ENCODE results near the gene OR10H3. TPM values are rescaled to one million over a fixed set of nuclear protein-coding genes. Genes with fewer than 3 reads are reported as not detected.

Gene OR10H3, protein sequence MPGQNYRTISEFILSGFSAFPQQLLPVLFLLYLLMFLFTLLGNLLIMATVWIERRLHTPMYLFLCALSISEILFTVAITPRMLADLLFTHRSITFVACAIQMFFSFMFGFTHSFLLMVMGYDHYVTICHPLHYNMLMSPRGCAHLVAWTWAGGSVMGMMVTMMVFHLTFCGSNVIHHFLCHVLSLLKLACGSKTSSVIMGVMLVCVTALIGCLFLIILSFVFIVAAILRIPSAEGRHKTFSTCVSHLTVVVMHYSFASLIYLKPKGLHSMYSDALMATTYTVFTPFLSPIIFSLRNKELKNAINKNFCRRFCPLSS
- not detected in 2 replicates for total RNA-seq (2014; rRNA removed; shearing (Covaris generic))
- not detected in 2 replicates for polyA plus RNA-seq (2016; fragmentation: Nextera tagmentation; extraction: Ambion mirVana)
- long read RNA-seq, result 0 reads

DNA sequence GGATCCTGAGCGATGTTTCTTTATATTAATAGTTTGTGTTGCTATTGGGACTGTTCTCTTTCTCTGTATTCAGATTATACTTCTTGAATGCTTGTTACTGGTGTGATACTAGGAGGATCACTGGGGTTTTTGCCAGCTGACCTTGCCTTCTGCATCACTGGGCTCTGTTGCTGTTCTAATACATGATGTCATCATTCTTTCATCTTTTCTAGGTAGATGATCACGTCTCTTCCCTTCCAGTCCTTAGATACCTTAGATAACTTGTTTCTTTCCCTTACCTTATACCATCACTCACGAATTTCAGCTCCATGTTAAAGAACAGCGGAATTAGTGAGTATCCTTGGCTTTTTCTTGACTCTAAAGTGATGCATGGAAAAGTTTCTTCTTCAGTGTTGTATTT is at the start of gene OR10H3:
TSS of gene OR10H3 (plus strand) at position 264 of the 400 bp plus-strand sequence. CDS start 3,408 bp downstream, outside the sequence.
- no peaks in the 10 kb centered on the region for H3F3A ChIP-seq (replicated peaks; ENCODE audit: low read depth)
- no peak within 1 kb of the TSS for H2AFZ ChIP-seq
- no peak within 1 kb of the TSS for H3K27ac Mint-ChIP-seq
- H3K36me3 ChIP-seq (ENCODE audit: insufficient read depth), result no peaks in the 10 kb centered on the region
- H3K4me1 Mint-ChIP-seq, result no peaks in the 10 kb centered on the region
- no peaks in the 10 kb centered on the region for H3K4me1 ChIP-seq (ENCODE audit: insufficient read depth)
- DNase-seq (ENCODE audit: low spot score) (no peak), ATAC-seq (no peak)
- H3K27ac ChIP-seq (ENCODE audit: low read depth), result no peak within 1 kb of the TSS
- no peak within 1 kb of the TSS for H3K4me3 Mint-ChIP-seq
- no peak within 1 kb of the TSS for H3K4me3 ChIP-seq
- peaks cover 30% of the 10 kb centered on the region for H3K36me3 Mint-ChIP-seq (ENCODE audit: low read depth)
- peaks cover 3% of the 10 kb centered on the region for H3K27me3 Mint-ChIP-seq (ENCODE audit: insufficient read depth, low read depth, poor library complexity)
- TF ChIP-seq, protein P1, sequence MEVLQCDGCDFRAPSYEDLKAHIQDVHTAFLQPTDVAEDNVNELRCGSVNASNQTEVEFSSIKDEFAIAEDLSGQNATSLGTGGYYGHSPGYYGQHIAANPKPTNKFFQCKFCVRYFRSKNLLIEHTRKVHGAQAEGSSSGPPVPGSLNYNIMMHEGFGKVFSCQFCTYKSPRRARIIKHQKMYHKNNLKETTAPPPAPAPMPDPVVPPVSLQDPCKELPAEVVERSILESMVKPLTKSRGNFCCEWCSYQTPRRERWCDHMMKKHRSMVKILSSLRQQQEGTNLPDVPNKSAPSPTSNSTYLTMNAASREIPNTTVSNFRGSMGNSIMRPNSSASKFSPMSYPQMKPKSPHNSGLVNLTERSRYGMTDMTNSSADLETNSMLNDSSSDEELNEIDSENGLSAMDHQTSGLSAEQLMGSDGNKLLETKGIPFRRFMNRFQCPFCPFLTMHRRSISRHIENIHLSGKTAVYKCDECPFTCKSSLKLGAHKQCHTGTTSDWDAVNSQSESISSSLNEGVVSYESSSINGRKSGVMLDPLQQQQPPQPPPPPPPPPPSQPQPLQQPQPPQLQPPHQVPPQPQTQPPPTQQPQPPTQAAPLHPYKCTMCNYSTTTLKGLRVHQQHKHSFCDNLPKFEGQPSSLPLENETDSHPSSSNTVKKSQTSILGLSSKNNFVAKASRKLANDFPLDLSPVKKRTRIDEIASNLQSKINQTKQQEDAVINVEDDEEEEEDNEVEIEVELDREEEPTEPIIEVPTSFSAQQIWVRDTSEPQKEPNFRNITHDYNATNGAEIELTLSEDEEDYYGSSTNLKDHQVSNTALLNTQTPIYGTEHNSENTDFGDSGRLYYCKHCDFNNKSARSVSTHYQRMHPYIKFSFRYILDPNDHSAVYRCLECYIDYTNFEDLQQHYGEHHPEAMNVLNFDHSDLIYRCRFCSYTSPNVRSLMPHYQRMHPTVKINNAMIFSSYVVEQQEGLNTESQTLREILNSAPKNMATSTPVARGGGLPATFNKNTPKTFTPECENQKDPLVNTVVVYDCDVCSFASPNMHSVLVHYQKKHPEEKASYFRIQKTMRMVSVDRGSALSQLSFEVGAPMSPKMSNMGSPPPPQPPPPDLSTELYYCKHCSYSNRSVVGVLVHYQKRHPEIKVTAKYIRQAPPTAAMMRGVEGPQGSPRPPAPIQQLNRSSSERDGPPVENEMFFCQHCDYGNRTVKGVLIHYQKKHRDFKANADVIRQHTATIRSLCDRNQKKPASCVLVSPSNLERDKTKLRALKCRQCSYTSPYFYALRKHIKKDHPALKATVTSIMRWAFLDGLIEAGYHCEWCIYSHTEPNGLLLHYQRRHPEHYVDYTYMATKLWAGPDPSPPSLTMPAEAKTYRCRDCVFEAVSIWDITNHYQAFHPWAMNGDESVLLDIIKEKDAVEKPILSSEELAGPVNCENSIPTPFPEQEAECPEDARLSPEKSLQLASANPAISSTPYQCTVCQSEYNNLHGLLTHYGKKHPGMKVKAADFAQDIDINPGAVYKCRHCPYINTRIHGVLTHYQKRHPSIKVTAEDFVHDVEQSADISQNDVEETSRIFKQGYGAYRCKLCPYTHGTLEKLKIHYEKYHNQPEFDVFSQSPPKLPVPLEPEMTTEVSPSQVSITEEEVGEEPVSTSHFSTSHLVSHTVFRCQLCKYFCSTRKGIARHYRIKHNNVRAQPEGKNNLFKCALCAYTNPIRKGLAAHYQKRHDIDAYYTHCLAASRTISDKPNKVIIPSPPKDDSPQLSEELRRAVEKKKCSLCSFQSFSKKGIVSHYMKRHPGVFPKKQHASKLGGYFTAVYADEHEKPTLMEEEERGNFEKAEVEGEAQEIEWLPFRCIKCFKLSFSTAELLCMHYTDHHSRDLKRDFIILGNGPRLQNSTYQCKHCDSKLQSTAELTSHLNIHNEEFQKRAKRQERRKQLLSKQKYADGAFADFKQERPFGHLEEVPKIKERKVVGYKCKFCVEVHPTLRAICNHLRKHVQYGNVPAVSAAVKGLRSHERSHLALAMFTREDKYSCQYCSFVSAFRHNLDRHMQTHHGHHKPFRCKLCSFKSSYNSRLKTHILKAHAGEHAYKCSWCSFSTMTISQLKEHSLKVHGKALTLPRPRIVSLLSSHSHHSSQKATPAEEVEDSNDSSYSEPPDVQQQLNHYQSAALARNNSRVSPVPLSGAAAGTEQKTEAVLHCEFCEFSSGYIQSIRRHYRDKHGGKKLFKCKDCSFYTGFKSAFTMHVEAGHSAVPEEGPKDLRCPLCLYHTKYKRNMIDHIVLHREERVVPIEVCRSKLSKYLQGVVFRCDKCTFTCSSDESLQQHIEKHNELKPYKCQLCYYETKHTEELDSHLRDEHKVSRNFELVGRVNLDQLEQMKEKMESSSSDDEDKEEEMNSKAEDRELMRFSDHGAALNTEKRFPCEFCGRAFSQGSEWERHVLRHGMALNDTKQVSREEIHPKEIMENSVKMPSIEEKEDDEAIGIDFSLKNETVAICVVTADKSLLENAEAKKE (CRISPR knock-in tag; IDR thresholded peaks at IDR 0.05), result no peak
- TF ChIP-seq JUNB (IDR thresholded peaks at IDR 0.05; ENCODE audit: unreplicated experiment) (no peak), POLR2AphosphoS5 (IDR thresholded peaks at IDR 0.05; ENCODE audit: low read depth) (no peak), NANOG (IDR thresholded peaks at IDR 0.05; ENCODE audit: borderline replicate concordance) (no peak)
- TF ChIP-seq, protein P2, sequence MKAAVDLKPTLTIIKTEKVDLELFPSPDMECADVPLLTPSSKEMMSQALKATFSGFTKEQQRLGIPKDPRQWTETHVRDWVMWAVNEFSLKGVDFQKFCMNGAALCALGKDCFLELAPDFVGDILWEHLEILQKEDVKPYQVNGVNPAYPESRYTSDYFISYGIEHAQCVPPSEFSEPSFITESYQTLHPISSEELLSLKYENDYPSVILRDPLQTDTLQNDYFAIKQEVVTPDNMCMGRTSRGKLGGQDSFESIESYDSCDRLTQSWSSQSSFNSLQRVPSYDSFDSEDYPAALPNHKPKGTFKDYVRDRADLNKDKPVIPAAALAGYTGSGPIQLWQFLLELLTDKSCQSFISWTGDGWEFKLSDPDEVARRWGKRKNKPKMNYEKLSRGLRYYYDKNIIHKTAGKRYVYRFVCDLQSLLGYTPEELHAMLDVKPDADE (IDR thresholded peaks at IDR 0.05), result no peak
- H3K79me2 ChIP-seq (replicated peaks; ENCODE audit: insufficient read depth), result no peaks in the 10 kb centered on the region
- no peaks in the 10 kb centered on the region for H3K27me3 ChIP-seq (ENCODE audit: insufficient read depth)
- no peak within 1 kb of the TSS for H3K4me2 ChIP-seq
- H3K9me3 Mint-ChIP-seq, result peaks cover 83% of the 10 kb centered on the region
- no peaks in the 10 kb centered on the region for H3K9me2 ChIP-seq (ENCODE audit: insufficient read depth)
- no peaks in the 10 kb centered on the region for H4K20me1 ChIP-seq (replicated peaks; ENCODE audit: insufficient read depth)

Data from GM23338 (cell line).